GM21619 (cell line): Measurements from ENCODE around the gene DHRS11.
A peak's percentile ranks its signal among the peaks of the same experiment; 100 is the strongest.
"Not testable (repeated sequence)": the region's sequence is repeated elsewhere in the genome, so short reads cannot be mapped to it uniquely, and the experiment has no call there.

Source experiments
- ATAC-seq: cut with Tn5 transposase; IDR thresholded peaks from one replicate; pipeline ENCODE4 v1.9.1; 2021; ENCODE audit not compliant: unreplicated experiment

The DHRS11 gene

GRCh38 chr17:36593656-36594316, 2.1 kb downstream of the DHRS11 start:
- no peak for ATAC-seq

- no peak for ATAC-seq
Measured at GRCh38 chr17:36594626-36595401, 3.1 kb downstream of the DHRS11 start.

GRCh38 chr17:36597226-36597625, 5.5 kb downstream of the DHRS11 start:
- ATAC-seq, result no peak

GRCh38 chr17:36597866-36598777, 6.4 kb downstream of the DHRS11 start:
- ATAC-seq, result no peak

- ATAC-seq, result no peak
Measured at GRCh38 chr17:36598951-36599401, 7.3 kb downstream of the DHRS11 start.

GRCh38 chr17:36599546-36600250, 8.0 kb downstream of the DHRS11 start:
- no peak for ATAC-seq

GRCh38 chr17:36600465-36600864, 8.8 kb downstream of the DHRS11 start:
- ATAC-seq, result no peak

GRCh38 chr17:36600936-36601302, 9.2 kb downstream of the DHRS11 start:
- ATAC-seq, result peak; percentile 5

- ATAC-seq, result peak; percentile 77
Measured at GRCh38 chr17:36601303-36602029, 9.8 kb downstream of the DHRS11 start, which contains the start of gene MRM1. TSS of gene MRM1 (plus strand) at chr17:36601583. CDS start at chr17:36601811, 228 bp downstream.

- peak; percentile 6 for ATAC-seq
Measured at GRCh38 chr17:36602030-36602748, 10.5 kb downstream of the DHRS11 start.

- no peak for ATAC-seq
Measured at GRCh38 chr17:36602924-36603384, 11.3 kb downstream of the DHRS11 start.

GRCh38 chr17:36605028-36605427, 13.3 kb downstream of the DHRS11 start:
- not testable (repeated sequence) for ATAC-seq

GRCh38 chr17:36608280-36608679, 16.6 kb downstream of the DHRS11 start:
- no peak for ATAC-seq

GRCh38 chr17:36608794-36609497, 17.3 kb downstream of the DHRS11 start:
- ATAC-seq, result no peak

- no peak for ATAC-seq
Measured at GRCh38 chr17:36609498-36609862, 17.8 kb downstream of the DHRS11 start.

GRCh38 chr17:36610474-36610873, 18.8 kb downstream of the DHRS11 start:
- no peak for ATAC-seq

GRCh38 chr17:36611345-36612072, 19.8 kb downstream of the DHRS11 start:
- no peak for ATAC-seq

GRCh38 chr17:36612323-36612722, 20.6 kb downstream of the DHRS11 start:
- no peak for ATAC-seq
